ENCODE measurements around the gene ADAMTS15.

Gene ADAMTS15, protein sequence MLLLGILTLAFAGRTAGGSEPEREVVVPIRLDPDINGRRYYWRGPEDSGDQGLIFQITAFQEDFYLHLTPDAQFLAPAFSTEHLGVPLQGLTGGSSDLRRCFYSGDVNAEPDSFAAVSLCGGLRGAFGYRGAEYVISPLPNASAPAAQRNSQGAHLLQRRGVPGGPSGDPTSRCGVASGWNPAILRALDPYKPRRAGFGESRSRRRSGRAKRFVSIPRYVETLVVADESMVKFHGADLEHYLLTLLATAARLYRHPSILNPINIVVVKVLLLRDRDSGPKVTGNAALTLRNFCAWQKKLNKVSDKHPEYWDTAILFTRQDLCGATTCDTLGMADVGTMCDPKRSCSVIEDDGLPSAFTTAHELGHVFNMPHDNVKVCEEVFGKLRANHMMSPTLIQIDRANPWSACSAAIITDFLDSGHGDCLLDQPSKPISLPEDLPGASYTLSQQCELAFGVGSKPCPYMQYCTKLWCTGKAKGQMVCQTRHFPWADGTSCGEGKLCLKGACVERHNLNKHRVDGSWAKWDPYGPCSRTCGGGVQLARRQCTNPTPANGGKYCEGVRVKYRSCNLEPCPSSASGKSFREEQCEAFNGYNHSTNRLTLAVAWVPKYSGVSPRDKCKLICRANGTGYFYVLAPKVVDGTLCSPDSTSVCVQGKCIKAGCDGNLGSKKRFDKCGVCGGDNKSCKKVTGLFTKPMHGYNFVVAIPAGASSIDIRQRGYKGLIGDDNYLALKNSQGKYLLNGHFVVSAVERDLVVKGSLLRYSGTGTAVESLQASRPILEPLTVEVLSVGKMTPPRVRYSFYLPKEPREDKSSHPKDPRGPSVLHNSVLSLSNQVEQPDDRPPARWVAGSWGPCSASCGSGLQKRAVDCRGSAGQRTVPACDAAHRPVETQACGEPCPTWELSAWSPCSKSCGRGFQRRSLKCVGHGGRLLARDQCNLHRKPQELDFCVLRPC

DNA sequence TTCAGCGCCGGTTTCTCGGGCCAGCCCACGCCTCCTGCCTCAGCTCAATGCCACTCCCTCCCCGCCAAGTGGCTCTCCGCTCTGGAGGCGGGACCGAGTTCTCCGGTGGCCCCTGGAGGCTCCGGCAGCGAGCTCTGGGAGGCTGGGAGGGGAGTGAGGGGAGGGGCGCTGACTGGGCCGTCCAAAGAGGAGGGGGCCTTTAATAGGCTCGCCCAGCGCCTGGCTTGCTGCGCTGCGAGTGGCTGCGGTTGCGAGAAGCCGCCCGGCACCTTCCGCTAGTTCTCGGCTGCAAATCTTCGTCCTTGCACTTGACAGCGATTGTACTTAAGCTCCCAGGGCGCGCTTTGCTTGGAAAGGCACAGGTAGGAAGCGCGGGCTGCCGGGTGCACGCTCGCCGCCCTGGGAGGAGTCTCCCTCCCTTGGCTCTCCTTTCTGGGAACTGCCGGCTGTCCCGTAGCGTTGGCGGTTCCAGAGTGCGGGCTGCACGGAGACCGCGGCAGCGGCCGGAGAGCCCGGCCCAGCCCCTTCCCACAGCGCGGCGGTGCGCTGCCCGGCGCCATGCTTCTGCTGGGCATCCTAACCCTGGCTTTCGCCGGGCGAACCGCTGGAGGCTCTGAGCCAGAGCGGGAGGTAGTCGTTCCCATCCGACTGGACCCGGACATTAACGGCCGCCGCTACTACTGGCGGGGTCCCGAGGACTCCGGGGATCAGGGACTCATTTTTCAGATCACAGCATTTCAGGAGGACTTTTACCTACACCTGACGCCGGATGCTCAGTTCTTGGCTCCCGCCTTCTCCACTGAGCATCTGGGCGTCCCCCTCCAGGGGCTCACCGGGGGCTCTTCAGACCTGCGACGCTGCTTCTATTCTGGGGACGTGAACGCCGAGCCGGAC, at the start of gene ADAMTS15:
Gene ADAMTS15 (plus strand): TSS at position 230 of the 894 bp plus-strand sequence. CDS start 329 bp downstream, at position 559.
- DNase-seq, result peak; percentile 68

DNA sequence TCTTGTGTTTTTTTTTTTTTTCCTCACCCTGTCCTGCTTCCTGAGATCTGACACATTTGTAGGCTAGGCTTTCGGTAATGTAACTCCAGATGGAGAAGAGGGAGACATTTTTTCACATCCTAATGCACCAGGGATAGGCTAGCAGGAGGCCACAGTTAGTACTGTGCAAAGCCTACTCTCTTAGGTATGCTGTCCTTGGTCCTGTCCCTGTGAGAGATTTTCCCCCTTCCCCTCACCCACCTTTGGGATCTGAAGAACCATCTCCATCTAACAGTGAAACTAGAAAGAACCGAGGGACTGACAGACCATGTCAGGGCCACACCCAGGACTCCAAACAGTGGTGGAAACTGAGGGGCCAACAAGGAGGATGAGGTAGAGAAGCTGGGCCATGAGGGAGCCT, 49.2 kb upstream of the ADAMTS15 start:
- DNase-seq, result no peak

DNA sequence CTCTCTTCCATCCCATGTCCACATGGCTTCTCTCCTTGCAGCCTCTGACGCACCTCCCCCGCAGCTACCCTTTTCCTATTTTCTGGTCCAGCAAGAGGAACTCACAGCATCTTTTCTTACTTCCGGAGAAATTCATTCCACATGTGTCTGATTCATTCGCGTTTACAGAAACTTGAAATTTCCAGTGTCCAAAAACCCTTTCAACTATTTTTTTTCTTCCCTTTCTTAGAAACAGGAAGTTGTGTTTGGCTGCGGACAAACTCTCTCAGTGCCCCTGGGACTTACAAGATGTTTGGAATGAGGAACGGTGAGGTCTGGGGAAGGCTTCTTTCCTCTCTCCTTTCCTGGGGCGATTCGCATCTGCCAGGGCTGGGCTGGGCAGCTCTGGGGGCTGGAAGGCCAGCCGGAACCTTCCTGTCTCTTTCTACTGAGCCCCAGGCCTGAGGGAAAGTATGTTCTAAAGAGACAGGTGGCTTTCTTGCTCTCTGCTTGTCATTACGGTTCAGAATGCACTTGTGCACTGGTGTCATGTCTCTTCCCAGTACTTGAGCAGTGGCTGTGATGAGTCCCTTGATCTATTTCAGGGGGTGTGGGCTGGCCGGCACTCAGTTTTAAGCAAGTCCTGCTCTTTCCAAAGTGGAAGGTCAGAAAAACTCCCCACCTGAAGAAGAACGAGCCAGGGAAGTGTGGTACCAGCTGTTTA, 47.5 kb upstream of the ADAMTS15 start:
- DNase-seq, result no peak

DNA sequence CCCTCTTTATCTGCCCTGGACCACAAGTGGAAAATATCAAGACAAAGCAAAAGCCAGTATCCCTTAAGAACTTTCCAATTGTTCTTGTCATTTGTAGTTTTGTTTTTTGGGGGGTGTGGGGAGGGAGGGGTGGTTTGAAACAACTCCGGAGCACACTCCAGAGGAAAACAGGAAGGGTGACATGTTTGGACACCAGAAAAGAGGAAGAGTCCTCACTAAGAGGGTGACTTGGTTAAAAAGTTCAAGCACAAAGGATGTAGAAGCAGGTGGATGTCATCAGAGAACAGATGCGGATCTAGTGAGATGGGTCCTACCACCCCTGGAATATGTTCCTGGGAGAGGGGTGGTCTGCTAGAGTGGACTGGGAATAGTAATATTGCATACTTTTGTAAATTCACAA, 45.9 kb upstream of the ADAMTS15 start:
- DNase-seq, result no peak

DNA sequence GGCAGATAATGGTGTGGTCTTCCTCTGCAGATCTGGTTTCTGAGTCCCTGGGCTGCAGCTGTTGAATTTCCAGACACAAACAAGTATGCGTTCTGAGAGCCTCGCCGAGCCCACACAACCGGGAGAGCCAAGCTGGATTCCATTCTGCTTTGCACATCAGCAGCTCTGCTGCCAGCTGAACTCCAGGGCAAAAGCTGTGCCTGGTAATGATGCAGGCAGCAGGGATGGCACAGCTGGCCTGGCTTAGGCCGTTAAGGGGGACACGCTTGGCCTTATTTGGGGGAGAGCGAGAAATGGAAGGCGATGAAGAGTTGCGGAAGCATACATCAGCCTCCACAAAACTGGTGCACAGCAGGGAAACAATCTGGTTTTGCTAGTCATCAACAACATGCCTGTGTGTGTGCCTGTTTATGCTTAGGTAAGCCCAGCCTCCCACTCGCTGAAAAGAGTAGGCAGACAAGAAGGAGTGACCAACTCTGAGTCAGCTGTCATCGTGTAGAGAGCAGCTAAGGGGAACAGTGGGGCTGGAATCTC, 45.1 kb upstream of the ADAMTS15 start:
- no peak for DNase-seq

DNA sequence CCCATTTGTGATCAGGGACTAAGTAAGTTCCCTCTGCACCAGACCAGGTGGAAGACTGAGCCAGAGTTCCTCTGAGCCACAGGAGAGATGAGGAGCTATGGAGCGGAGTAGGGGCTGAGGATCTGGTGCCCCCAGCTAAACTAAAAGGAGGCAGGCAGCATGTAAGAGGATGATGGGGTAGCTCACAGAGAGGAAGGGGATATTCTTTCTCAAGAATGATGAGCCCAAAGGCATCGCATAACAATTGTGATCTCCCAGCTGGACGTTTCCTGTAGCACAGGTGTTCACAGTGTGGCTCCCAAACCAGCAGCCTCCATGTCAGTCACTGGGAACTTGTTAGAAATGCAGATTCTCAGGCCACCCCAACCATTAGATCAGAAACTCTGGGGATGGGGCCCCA, 44.5 kb upstream of the ADAMTS15 start:
- DNase-seq, result no peak

DNA sequence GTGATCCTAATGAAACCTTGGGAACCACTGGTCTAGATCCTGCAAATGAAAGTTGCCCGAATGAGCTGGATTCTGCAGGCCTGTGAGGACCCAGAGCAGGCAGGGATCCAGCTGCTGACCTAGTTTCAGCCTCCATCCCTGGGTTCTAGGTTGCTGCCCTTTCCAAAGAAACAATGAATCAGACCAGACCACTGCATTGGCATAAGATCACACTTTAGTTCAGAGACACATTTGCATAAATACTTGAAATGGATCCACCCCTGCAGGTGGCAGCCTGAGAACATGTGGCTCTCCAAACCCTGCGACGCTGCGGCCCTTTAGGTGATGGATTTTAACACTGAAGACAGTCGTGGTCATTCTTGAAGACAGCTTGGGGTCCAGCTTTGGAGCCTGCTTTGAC, 43.7 kb upstream of the ADAMTS15 start:
- DNase-seq, result no peak

DNA sequence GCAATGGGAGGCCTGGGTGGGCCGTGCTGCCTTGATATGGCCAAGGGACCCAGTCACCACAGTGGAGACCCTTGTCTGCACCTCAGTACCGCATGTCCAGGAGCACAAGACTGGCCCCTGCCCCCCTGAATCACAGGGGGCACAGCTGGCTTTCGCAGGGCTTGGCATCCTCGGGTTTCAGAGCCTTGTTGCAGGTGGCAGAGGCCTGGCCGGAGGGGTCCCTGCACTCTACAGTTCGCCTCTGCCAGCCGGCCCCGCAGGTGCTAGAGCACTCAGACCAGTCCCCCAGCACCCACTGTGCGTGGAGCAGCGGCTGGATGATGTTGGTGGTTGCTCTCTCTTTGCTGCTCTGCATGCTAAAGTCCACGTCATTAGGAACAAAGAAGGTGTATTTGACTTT, 43.0 kb upstream of the ADAMTS15 start:
- DNase-seq, result no peak

DNA sequence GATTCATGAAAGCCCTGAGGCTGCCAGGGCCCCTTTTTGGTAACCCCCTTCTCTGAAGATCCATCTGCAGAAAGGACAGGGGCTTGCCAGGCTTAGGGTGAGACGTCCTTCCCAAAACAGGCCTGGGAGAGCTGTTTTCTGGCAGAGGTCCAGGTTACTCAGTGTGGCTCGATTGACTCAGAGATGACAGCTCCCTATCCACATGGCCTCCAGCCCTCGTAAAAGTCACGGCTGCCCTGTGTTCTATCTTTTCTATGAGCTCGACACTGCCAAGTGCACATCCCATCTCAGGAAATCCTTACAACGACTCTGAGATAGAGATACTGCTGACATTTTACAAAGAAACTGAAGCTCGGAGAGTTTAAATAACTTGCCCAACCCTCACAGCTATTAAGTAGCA, 40.5 kb upstream of the ADAMTS15 start:
- no peak for DNase-seq

DNA sequence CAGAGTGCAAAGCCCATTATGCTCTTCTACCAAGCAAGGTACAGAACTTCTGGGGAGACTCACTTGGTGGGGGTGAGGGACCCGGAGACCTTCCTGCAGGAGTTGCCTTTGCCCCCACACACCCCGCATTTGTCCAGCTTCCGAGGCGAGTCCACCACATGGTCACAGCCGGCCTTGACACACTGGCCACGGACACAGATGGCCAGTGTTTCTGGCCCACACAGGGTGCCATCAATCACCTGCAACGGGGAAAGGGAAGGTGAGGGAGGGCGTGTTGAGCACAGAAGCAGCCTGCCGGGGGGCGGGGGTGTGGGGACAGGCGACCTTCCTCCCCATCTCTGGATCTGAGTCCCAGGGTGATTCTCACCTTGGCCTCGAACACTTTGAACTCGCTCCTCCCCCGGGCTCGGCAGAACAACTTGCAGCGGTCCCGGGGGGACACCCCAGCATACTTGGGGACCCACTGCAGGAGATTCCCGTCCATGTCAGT, 40.0 kb upstream of the ADAMTS15 start:
- DNase-seq, result no peak

DNA sequence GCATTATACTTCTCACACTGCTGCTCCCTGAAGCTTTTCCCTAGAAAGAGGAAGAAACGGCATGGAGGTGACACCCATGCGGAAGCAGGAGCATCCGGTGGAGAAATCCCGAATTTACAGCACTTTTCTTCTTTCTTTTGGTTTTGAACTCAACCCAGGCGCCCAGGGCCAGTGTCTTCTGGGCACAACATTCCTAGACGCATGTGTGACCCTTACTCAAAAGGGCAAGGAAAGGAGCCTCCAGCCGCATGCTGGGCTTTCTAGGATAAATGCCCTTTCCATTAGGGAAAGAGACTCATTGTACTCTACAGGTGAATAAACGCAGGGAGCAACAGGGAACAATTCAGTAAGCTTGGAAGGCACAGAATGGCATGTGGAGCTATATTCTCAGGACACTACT, 39.5 kb upstream of the ADAMTS15 start:
- no peak for DNase-seq

DNA sequence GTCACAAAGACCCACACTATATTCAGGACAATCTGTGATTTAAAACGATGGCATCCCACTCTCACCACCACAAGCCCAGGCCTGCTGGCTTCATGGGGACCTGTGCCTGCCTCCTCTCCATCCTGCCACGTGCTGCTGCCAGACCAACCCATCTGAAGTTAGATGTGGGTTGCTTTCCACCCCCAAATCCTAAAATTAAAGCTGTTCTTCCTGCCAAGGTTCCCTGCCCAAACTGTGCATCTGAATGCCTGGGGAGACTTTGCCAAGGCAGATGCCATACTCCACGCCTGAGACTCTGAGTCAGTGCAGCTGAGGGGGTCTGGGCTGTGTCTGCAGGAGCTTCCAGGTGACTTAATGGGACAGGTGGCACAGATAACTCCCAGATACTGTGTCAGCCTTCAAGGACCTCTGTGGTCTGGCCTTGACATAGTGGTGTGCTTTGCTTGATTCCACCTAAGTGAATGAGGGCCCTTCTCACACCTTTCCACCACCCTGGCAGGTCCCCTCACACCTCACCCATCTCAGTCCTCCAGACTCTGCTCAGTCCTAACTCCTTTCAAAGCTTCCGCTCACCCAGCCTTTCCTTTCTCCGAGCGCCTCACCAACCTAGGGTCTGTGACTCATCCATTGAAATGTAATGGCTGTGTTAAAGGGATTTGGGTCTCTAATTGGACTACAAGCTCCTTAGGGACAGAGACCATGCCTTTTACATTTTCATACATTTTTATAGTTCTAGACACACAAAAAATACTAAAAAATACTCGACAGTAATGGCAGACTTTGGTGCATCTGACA, 38.7 kb upstream of the ADAMTS15 start:
- no peak for DNase-seq

DNA sequence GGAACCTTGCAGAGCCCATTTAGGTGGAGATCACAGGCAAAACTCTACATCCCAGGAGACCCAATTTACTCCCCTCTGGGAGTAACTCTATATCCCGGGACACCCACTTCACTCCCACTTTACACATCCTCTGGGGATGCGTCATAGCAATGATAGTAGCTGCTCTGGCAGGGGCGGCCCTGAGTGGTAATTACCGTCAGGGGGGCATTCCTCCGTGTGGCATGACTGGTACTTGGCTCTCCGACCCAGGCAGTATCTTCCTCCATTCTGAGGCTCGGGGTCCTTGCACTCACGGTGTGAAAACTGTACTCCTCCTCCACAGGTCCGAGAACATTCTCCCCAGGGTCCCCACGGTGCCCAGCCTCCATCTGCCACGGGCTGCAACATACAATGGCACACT, 37.2 kb upstream of the ADAMTS15 start:
- no peak for DNase-seq

DNA sequence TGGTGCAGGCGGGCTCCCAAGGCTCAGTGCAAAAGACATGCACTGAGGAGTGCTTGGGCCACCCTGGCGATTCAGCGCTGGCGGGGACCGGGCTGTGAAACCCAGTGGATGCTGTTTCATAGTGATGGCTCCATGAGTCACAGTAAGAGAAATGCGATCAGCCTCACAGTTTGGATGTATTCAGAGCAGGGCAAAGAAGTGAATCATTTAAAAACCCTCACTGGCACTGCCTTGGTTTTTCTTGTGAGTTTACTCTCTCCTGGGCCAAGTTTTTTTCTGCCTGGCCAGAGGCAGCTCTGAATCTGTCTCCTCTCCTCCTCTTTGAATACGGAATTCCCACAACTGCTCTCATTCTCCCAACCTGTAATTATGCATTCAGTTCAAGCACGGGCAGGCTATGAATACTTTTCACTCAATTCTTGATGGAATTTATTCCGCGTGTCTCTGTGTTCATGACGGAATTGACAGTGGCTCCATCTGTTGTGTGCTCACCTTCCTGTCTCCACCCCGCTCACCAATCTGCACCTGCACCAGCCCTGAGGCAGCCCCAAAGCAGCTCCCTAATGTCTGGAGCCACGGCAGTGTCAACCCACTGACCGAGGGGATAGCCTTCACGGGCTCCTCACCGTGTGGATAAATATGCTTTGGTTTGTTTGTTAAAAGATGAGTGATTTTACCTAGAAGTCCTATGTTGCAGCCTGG, 34.9 kb upstream of the ADAMTS15 start:
- DNase-seq, result no peak

DNA sequence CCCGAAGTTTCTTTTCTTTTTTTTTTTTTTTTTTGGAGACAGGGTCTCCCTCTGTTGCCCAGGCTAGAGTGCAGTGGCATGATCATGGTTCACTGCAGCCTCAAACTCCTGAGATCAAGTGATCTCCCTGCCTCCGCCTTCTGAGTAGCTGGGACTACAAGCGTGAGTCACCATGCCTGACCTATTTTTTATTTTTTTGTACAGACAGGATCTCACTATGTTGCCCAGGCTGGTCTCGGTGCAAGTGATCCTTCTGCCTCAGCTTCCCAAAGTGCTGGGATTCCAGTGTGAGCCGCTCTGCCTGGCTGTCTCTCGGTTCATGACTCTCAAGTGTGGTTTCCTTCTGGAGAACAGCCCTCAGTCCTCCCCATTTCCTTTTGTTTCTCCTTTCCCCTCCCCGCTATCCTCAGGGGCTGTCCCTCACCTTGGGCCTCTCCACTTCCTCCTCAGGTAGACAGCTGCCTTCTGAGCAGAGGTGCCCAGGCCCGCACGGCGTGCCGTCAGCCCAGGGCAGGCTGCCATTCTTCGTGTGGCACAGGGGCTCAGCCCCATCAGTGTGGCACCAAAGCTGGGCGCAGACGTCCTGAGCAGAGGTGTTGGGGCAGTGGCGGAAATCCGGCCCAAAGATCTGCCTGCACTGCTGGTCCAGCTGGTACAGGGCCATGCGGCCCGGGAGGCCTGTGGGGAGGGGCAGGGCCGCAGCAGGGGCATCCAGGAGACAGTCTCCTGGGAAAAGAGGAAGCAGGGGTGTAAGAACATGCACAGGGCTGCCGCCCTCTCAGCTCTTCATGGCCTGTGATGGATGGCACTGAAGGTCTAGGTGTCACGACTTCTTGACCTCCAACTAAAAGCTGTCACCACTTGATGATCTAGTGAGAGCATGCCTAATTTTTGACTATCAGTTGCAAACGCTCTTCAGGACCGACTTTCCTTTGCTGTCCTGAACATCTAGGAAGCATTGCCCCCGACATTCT, 34.1 kb upstream of the ADAMTS15 start:
- no peak for DNase-seq

DNA sequence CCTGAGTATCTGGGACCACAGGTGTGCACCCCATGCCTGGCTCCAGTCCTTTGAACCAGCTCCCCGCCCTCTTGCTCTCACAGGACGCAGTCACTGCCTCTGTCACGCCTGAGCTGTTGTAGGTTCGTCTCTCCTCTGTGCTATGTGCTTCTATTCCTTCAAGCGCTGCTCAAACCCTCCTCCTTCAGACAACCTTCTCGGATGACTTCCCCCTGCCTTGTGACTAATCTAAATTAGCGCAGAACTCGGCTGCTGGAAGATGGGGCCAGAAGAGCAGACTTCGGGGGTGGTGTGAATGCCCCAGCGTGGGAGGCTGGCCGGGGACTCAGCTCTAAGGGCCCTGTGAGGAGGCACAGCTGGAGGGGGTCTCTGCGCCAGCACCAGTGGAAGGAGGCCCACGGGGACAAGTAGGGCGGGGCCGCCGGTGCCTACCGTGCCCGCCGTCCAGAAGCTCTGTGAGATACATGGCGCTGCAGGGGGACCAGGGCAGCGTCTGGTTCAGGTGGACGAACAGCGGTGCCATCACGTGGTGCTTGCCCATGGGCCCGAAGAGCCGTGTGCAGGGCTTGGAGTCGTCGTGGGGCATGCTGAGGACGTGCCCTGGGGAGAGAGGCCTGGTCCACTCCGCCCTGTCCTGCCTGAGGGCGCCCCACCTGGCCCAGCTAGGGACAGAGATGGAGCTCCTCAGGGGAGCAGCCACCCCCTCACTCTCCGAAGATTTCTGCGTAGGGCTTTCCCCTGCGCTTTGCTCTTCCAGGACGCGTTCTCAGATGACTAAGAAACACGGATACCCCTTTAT, 32.5 kb upstream of the ADAMTS15 start:
- no peak for DNase-seq

DNA sequence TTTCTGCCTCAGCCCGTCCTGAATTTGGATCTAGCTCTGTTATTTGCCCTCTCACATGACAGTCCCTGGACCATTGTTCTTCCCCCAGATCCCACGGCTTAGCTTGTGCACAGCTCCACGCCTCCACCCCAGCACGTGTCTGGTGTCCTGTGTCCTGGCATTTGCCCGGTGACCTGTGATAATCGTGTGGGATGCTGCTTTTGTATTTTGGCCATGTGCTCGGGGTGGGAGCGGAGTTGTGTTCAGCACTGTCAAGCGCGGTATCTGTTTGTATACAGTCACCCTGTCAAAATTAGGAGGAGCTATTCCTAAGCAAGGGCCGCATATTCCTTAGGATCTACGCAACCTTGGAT, 31.9 kb upstream of the ADAMTS15 start:
- no peak for DNase-seq

DNA sequence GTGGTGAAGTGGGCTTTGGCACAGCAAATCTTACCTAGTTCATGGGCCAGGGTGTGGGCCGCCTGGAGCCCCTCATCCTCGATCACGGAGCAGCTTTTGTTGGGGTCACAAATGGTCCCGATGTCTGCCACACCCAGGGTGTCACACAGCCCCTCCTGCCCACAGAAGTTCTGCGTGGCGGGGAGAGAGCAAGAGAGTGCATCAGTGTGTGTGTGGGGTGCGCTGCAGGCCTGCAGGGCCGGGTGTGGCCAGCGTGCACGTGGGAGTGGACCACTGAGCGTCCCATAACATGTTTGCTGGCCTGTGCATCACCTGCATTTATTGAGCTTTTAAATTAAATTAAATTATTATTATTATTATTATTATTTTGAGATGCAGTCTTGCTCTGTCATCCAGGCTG, 31.5 kb upstream of the ADAMTS15 start:
- DNase-seq, result no peak
